ENCODE measurements around the gene FLNC. TPM values are rescaled to one million over a fixed set of nuclear protein-coding genes. Genes with fewer than 3 reads are reported as not detected.

The FLNC gene
- total and polyA plus RNA-seq, 2 experiments from 2014 or later: 74.0 to 304 TPM

GRCh38 chr7:128869944-128870285 lies 39.7 kb downstream of the FLNC start:
- Histone ChIP-seq H3K9ac (0 out of 2 replicates have a peak overlapping the region, but pooled peaks have one; percentile 35), H3K4me3 (peak overlapping the region; percentile 64), H3F3A (ENCODE audit: insufficient read depth) (0 out of 2 replicates have a peak, but pooled peaks cover 15% of the 10 kb centered on the region), H3K9me3 (ENCODE audit: low read depth) (no peaks in the 10 kb centered on the region), H3K4me2 (ENCODE audit: unreplicated experiment) (peak overlapping the region; percentile 72), H3K27ac (no peak overlapping the region), H3K36me3 (ENCODE audit: low read depth) (no peaks in the 10 kb centered on the region), H3K4me1 (ENCODE audit: insufficient read depth) (no peaks in the 10 kb centered on the region), H3K27me3 (replicated peaks; ENCODE audit: insufficient read depth) (peaks cover 5% of the 10 kb centered on the region; the same call in 1 of the 2 replicates), H3K79me2 (ENCODE audit: insufficient read depth) (peaks cover 7% of the 10 kb centered on the region; the same call in 1 of the 2 replicates), H3K9me2 (ENCODE audit: insufficient read depth) (no peaks in the 10 kb centered on the region), H4K20me1 (ENCODE audit: insufficient read depth) (no peaks in the 10 kb centered on the region), H2AFZ (no peak overlapping the region)
- in situ Hi-C loops (cut with MboI): no loop called here
- no peak for TF ChIP-seq EZH2phosphoT487 (IDR thresholded peaks at IDR 0.05; ENCODE audit: insufficient read depth, low read depth)
- no peak for TF ChIP-seq EZH2 (IDR thresholded peaks at IDR 0.05; ENCODE audit: insufficient read depth, poor library complexity, severe bottlenecking)
- peak; percentile 18 for DNase-seq
- 14 to 23% methylated on average over 16 to 30 of the region's 30 CpGs for WGBS, 2 experiments (ENCODE audit: low coverage in 1 of 2, low lambda C conversion rate in 2 of 2, missing lambda C conversion rate in 2 of 2)

- in situ Hi-C loops (cut with MboI): no loop called here
- no peak overlapping the region for H3K27ac ChIP-seq
- no peak overlapping the region for H3K9ac ChIP-seq
- no peaks in the 10 kb centered on the region for H4K20me1 ChIP-seq (ENCODE audit: insufficient read depth)
- no peaks in the 10 kb centered on the region for H3K4me1 ChIP-seq (ENCODE audit: insufficient read depth)
- H3K4me2 ChIP-seq (ENCODE audit: unreplicated experiment): no peak overlapping the region
- no peak overlapping the region for H3K4me3 ChIP-seq
- H3K27me3 ChIP-seq (replicated peaks; ENCODE audit: insufficient read depth): peaks cover 5% of the 10 kb centered on the region; the same call in 1 of the 2 replicates
- no peak for DNase-seq
- no peaks in the 10 kb centered on the region for H3K36me3 ChIP-seq (ENCODE audit: low read depth)
- no peak for TF ChIP-seq EZH2 (IDR thresholded peaks at IDR 0.05; ENCODE audit: insufficient read depth, poor library complexity, severe bottlenecking)
- no peak for TF ChIP-seq EZH2phosphoT487 (IDR thresholded peaks at IDR 0.05; ENCODE audit: insufficient read depth, low read depth)
- H3K9me3 ChIP-seq (ENCODE audit: low read depth): no peaks in the 10 kb centered on the region
- WGBS, 2 experiments (ENCODE audit: low coverage in 1 of 2, low lambda C conversion rate in 2 of 2, missing lambda C conversion rate in 2 of 2): 94 to 98% methylated on average over 5 of the region's 5 CpGs
- no peaks in the 10 kb centered on the region for H3K9me2 ChIP-seq (ENCODE audit: insufficient read depth)
- H3K79me2 ChIP-seq (ENCODE audit: insufficient read depth): no peaks in the 10 kb centered on the region
- 0 out of 2 replicates have a peak, but pooled peaks cover 15% of the 10 kb centered on the region for H3F3A ChIP-seq (ENCODE audit: insufficient read depth)
- H2AFZ ChIP-seq: no peak overlapping the region
These were observed 40.8 kb downstream of the FLNC start for GRCh38 chr7:128871050-128871449.

GRCh38 chr7:128872394-128872824 lies 42.2 kb downstream of the FLNC start:
- no peaks in the 10 kb centered on the region for H3K9me3 ChIP-seq (ENCODE audit: low read depth)
- H3K4me1 ChIP-seq (ENCODE audit: insufficient read depth): no peaks in the 10 kb centered on the region
- no peak overlapping the region for H3K27ac ChIP-seq
- in situ Hi-C loops (cut with MboI): no loop called here
- 0 out of 2 replicates have a peak, but pooled peaks cover 15% of the 10 kb centered on the region for H3F3A ChIP-seq (ENCODE audit: insufficient read depth)
- peaks cover 5% of the 10 kb centered on the region; the same call in 1 of the 2 replicates for H3K27me3 ChIP-seq (replicated peaks; ENCODE audit: insufficient read depth)
- TF ChIP-seq EZH2 (IDR thresholded peaks at IDR 0.05; ENCODE audit: insufficient read depth, poor library complexity, severe bottlenecking) (no peak), EZH2phosphoT487 (IDR thresholded peaks at IDR 0.05; ENCODE audit: insufficient read depth, low read depth) (no peak)
- no peak overlapping the region for H2AFZ ChIP-seq
- H4K20me1 ChIP-seq (ENCODE audit: insufficient read depth): no peaks in the 10 kb centered on the region
- no peak for DNase-seq
- H3K9ac ChIP-seq: no peak overlapping the region
- no peaks in the 10 kb centered on the region for H3K36me3 ChIP-seq (ENCODE audit: low read depth)
- H3K79me2 ChIP-seq (ENCODE audit: insufficient read depth): no peaks in the 10 kb centered on the region
- 63 to 65% methylated on average over 10 to 12 of the region's 13 CpGs for WGBS, 2 experiments (ENCODE audit: low coverage in 1 of 2, low lambda C conversion rate in 2 of 2, missing lambda C conversion rate in 2 of 2)
- no peaks in the 10 kb centered on the region for H3K9me2 ChIP-seq (ENCODE audit: insufficient read depth)
- H3K4me3 ChIP-seq: no peak overlapping the region
- no peak overlapping the region for H3K4me2 ChIP-seq (ENCODE audit: unreplicated experiment)

GRCh38 chr7:128873234-128873633 lies 43.0 kb downstream of the FLNC start:
- Histone ChIP-seq H3K9ac (no peak overlapping the region), H3K79me2 (ENCODE audit: insufficient read depth) (no peaks in the 10 kb centered on the region), H3K9me2 (ENCODE audit: insufficient read depth) (no peaks in the 10 kb centered on the region), H3F3A (ENCODE audit: insufficient read depth) (0 out of 2 replicates have a peak, but pooled peaks cover 8% of the 10 kb centered on the region), H2AFZ (no peak overlapping the region), H3K27ac (no peak overlapping the region), H3K4me2 (ENCODE audit: unreplicated experiment) (no peak overlapping the region), H3K4me3 (no peak overlapping the region), H3K36me3 (ENCODE audit: low read depth) (no peaks in the 10 kb centered on the region), H3K27me3 (replicated peaks; ENCODE audit: insufficient read depth) (peaks cover 5% of the 10 kb centered on the region; the same call in 1 of the 2 replicates), H4K20me1 (ENCODE audit: insufficient read depth) (no peaks in the 10 kb centered on the region), H3K4me1 (ENCODE audit: insufficient read depth) (no peaks in the 10 kb centered on the region), H3K9me3 (ENCODE audit: low read depth) (no peaks in the 10 kb centered on the region)
- 46 to 55% methylated on average over 9 of the region's 9 CpGs for WGBS, 2 experiments (ENCODE audit: low coverage in 1 of 2, low lambda C conversion rate in 2 of 2, missing lambda C conversion rate in 2 of 2)
- TF ChIP-seq EZH2 (IDR thresholded peaks at IDR 0.05; ENCODE audit: insufficient read depth, poor library complexity, severe bottlenecking): no peak
- TF ChIP-seq EZH2phosphoT487 (IDR thresholded peaks at IDR 0.05; ENCODE audit: insufficient read depth, low read depth): no peak
- DNase-seq: no peak
- in situ Hi-C loops (cut with MboI): no loop called here
